ENCODE results near the gene ABCD2. TPM values are rescaled to one million over a fixed set of nuclear protein-coding genes. Genes with fewer than 3 reads are reported as not detected.
A peak's percentile ranks its signal among the peaks of the same experiment; 100 is the strongest.
"Not testable (repeated sequence)": the region's sequence is repeated elsewhere in the genome, so short reads cannot be mapped to it uniquely, and the experiment has no call there.

ABCD2 gene
- 1.5 TPM for polyA plus RNA-seq

GRCh38 chr12:39619660-39620433, at the start of gene ABCD2:
ABCD2 (minus strand) TSS chr12:39619803; CDS start chr12:39619615, 188 bp downstream.
- Mint-ChIP-seq H3K4me1 (peaks cover 15 to 26% (median 18%) of the 10 kb centered on the region in 3 donors), H3K9me3 (no peaks in the 10 kb centered on the region), H3K4me3 (no peak within 1 kb of the TSS), H3K27ac (peak within 1 kb of the TSS in 1 of 3 donors; percentile 85), H3K36me3 (no peaks in the 10 kb centered on the region), H3K27me3 (no peaks in the 10 kb centered on the region)

GRCh38 chr12:39660101-39660500, 40.5 kb upstream of the ABCD2 start:
- Mint-ChIP-seq H3K36me3 (peaks cover 4% of the 10 kb centered on the region), H3K4me1 (no peaks in the 10 kb centered on the region), H3K9me3 (peaks cover 0 to 2% (median 1%) of the 10 kb centered on the region in 3 donors), H3K27me3 (peaks cover 3% of the 10 kb centered on the region), H3K4me3 (no peak overlapping the region), H3K27ac (no peak overlapping the region)

GRCh38 chr12:39647383-39647782, 27.8 kb upstream of the ABCD2 start:
- no peaks in the 10 kb centered on the region for H3K9me3 Mint-ChIP-seq
- no peak overlapping the region for H3K4me3 Mint-ChIP-seq
- no peak overlapping the region for H3K27ac Mint-ChIP-seq
- no peaks in the 10 kb centered on the region for H3K36me3 Mint-ChIP-seq
- H3K4me1 Mint-ChIP-seq, result peaks cover 0 to 2% (median 0%) of the 10 kb centered on the region in 3 donors
- no peaks in the 10 kb centered on the region for H3K27me3 Mint-ChIP-seq

- Mint-ChIP-seq H3K36me3 (no peaks in the 10 kb centered on the region), H3K4me3 (no peak overlapping the region), H3K9me3 (no peaks in the 10 kb centered on the region), H3K27me3 (no peaks in the 10 kb centered on the region), H3K4me1 (peaks cover 0 to 2% (median 0%) of the 10 kb centered on the region in 3 donors), H3K27ac (no peak overlapping the region)
These were observed 27.4 kb upstream of the ABCD2 start for GRCh38 chr12:39646963-39647362.

- Mint-ChIP-seq H3K27ac (no peak overlapping the region), H3K4me3 (no peak overlapping the region), H3K27me3 (peaks cover under 1% of the 10 kb centered on the region)
These were observed 23.4 kb upstream of the ABCD2 start for GRCh38 chr12:39643052-39643451.

GRCh38 chr12:39638840-39639239, 19.2 kb upstream of the ABCD2 start:
- Mint-ChIP-seq H3K4me3 (no peak overlapping the region), H3K4me1 (no peaks in the 10 kb centered on the region), H3K27me3 (peaks cover 6% of the 10 kb centered on the region), H3K27ac (no peak overlapping the region), H3K36me3 (peaks cover 2% of the 10 kb centered on the region), H3K9me3 (peaks cover 0 to 4% (median 0%) of the 10 kb centered on the region in 3 donors)

More at GRCh38 chr12:39643052-39643451, 23.4 kb upstream of the ABCD2 start:
- H3K36me3 Mint-ChIP-seq, result no peaks in the 10 kb centered on the region
- no peaks in the 10 kb centered on the region for H3K9me3 Mint-ChIP-seq
- no peaks in the 10 kb centered on the region for H3K4me1 Mint-ChIP-seq

GRCh38 chr12:39638178-39638577, 18.6 kb upstream of the ABCD2 start:
- Mint-ChIP-seq H3K27ac (no peak overlapping the region), H3K4me1 (no peaks in the 10 kb centered on the region), H3K27me3 (peaks cover 6% of the 10 kb centered on the region), H3K36me3 (peaks cover 2% of the 10 kb centered on the region), H3K9me3 (peaks cover 0 to 4% (median 0%) of the 10 kb centered on the region in 3 donors), H3K4me3 (no peak overlapping the region)

- Mint-ChIP-seq H3K27ac (no peak overlapping the region), H3K9me3 (peaks cover 0 to 4% (median 0%) of the 10 kb centered on the region in 3 donors), H3K36me3 (peaks cover 2% of the 10 kb centered on the region), H3K27me3 (peaks cover 2% of the 10 kb centered on the region), H3K4me1 (peaks cover 10 to 17% (median 16%) of the 10 kb centered on the region in 3 donors), H3K4me3 (no peak overlapping the region)
These were observed 13.1 kb upstream of the ABCD2 start for GRCh38 chr12:39632670-39633069.

GRCh38 chr12:39628836-39629235, 9.2 kb upstream of the ABCD2 start:
- H3K27ac Mint-ChIP-seq, result peak overlapping the region in 2 of 3 donors; percentile 17 to 59
- peak overlapping the region in 3 of 4 donors; percentile 1 to 90 (median 63) for H3K4me3 Mint-ChIP-seq

GRCh38 chr12:39627914-39628313, 8.3 kb upstream of the ABCD2 start:
- H3K4me3 Mint-ChIP-seq, result no peak overlapping the region
- H3K27ac Mint-ChIP-seq, result no peak overlapping the region
- peaks cover 13 to 19% (median 16%) of the 10 kb centered on the region in 3 donors for H3K4me1 Mint-ChIP-seq
- H3K27me3 Mint-ChIP-seq, result no peaks in the 10 kb centered on the region
- no peaks in the 10 kb centered on the region for H3K36me3 Mint-ChIP-seq
- no peaks in the 10 kb centered on the region for H3K9me3 Mint-ChIP-seq

More at GRCh38 chr12:39628836-39629235, 9.2 kb upstream of the ABCD2 start:
- Mint-ChIP-seq H3K4me1 (peaks cover 13 to 19% (median 16%) of the 10 kb centered on the region in 3 donors), H3K36me3 (no peaks in the 10 kb centered on the region), H3K9me3 (no peaks in the 10 kb centered on the region), H3K27me3 (no peaks in the 10 kb centered on the region)

- Mint-ChIP-seq H3K4me1 (peaks cover 19 to 28% (median 19%) of the 10 kb centered on the region in 3 donors), H3K27me3 (no peaks in the 10 kb centered on the region), H3K36me3 (no peaks in the 10 kb centered on the region), H3K9me3 (no peaks in the 10 kb centered on the region), H3K4me3 (no peak overlapping the region), H3K27ac (no peak overlapping the region)
These were observed 6.6 kb upstream of the ABCD2 start for GRCh38 chr12:39626033-39626814.

GRCh38 chr12:39623919-39624318, 4.3 kb upstream of the ABCD2 start:
- Mint-ChIP-seq H3K27me3 (no peaks in the 10 kb centered on the region), H3K27ac (peak overlapping the region in 1 of 3 donors; percentile 69), H3K9me3 (no peaks in the 10 kb centered on the region), H3K4me1 (peaks cover 10 to 21% (median 18%) of the 10 kb centered on the region in 3 donors), H3K4me3 (no peak overlapping the region), H3K36me3 (no peaks in the 10 kb centered on the region)

- not testable (repeated sequence) for H3K9me3 Mint-ChIP-seq, H3K36me3 Mint-ChIP-seq, H3K4me3 Mint-ChIP-seq, H3K27me3 Mint-ChIP-seq
- Mint-ChIP-seq H3K4me1 (peaks cover 13 to 16% (median 15%) of the 10 kb centered on the region in 3 donors), H3K27ac (peak overlapping the region in 1 of 3 donors; percentile 50)
These were observed 3.6 kb upstream of the ABCD2 start for GRCh38 chr12:39623160-39623559.

- no peaks in the 10 kb centered on the region for H3K36me3 Mint-ChIP-seq
- peaks cover 13 to 17% (median 15%) of the 10 kb centered on the region in 3 donors for H3K4me1 Mint-ChIP-seq
- no peaks in the 10 kb centered on the region for H3K27me3 Mint-ChIP-seq
- peak overlapping the region in 1 of 3 donors; percentile 46 for H3K27ac Mint-ChIP-seq
- no peaks in the 10 kb centered on the region for H3K9me3 Mint-ChIP-seq
- H3K4me3 Mint-ChIP-seq, result peak overlapping the region in 1 of 4 donors; percentile 6
These were observed 2.7 kb upstream of the ABCD2 start for GRCh38 chr12:39622306-39622705.

- Mint-ChIP-seq H3K4me1 (peaks cover 13 to 19% (median 15%) of the 10 kb centered on the region in 3 donors), H3K27ac (peak overlapping the region in 1 of 3 donors; percentile 46), H3K4me3 (no peak overlapping the region), H3K27me3 (no peaks in the 10 kb centered on the region), H3K36me3 (no peaks in the 10 kb centered on the region), H3K9me3 (no peaks in the 10 kb centered on the region)
These were observed 2.1 kb upstream of the ABCD2 start for GRCh38 chr12:39621670-39622069.

Data from IgD-negative memory B cell (primary cell).